Measurements from ENCODE around the gene OXCT1.
"Not testable (repeated sequence)": the region's sequence is repeated elsewhere in the genome, so short reads cannot be mapped to it uniquely, and the experiment has no call there.

The OXCT1 gene

DNA sequence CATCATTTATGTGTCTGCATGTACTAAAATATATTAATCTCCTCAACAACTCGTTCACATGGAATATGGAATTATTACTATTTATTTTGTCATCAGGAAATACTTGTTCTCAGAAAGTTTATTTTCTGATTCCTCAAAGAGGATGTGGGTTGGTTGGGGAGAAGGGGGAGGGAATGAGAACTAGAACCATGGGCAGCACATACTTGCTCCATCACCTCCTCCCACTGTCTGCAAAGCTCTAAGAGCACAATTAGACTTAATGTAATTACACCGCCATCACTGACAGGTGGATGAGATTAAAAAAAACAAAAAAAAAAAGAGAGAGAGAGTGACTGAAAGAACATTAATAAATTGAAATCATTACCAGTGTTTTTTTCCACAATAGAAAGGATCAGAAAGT lies 98.2 kb downstream of the OXCT1 start:
- DNase-seq, result no peak

DNA sequence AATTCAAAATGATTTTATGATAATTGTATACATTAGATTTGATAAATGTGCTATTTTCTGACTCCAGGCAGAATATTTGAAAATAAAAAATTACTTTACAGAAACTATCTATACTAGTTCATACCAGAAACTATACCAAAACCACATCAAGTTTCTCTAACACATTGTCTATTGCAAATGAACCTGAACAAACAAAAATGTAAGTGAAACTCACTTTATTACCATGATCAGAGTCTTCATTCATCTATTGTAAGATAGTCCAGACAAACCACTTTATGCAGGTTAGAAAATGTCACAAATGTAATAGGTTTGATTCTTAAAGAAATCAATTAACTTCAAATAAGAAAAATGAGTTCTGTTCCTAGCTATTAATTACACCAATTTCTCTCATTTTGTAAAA lies 99.4 kb downstream of the OXCT1 start:
- DNase-seq, result no peak

DNA sequence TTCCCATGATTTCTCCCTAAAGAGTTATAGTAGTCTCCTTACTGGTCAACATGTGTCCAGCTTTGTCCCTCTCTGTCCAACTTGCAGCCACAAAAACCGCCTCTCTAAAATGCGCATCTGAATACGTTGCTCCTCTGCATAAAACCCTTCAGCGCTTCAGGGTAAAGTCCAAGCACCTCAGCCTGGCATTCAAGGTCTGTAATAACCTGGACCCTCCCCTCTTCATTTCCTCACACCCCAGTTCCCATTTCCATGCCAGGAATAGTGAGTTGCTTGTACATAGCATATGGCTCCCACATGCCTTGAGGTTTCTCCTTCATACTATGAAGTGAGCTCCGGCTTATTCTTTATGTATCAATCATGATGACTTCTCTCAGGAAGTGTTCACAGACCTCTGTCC lies 101.5 kb downstream of the OXCT1 start:
- no peak for DNase-seq

DNA sequence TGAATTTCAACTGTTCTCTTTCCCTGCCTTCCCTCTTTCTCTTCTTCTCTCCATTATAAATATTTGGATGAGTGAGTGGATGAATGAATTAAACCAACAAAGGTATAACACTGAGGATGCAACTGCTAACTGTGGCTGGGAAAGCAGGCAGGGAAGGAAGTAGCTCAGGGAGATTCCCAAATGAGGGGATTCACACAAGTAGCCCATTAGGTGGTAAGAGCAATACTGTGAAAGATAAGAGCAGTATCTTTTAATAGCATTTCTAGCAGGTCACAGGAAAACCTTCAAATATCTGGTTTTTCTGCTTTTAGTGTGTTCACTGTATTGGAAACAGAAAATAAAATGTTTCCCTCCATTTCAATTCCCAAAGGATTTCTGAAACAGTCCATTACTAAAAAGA lies 105.6 kb downstream of the OXCT1 start:
- no peak for DNase-seq

DNA sequence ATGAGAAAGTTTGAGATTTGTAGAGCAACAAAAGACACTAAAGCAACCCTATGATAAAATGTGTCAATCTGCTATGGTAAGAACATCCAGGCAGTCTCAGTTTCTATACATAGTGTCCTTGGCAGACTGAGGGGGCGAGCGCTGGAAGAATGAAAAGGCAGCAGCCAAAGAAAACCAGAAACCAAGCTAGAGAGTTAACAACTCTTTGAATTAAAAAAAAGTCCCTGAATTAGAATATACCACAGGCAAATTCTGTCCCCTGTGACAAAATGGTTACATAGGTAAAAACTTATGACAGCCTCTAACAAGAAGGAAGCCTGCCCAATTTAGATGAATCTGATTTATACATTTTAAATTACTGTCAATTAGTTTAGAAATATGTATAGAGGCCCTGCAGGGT lies 106.7 kb downstream of the OXCT1 start:
- no peak for DNase-seq

DNA sequence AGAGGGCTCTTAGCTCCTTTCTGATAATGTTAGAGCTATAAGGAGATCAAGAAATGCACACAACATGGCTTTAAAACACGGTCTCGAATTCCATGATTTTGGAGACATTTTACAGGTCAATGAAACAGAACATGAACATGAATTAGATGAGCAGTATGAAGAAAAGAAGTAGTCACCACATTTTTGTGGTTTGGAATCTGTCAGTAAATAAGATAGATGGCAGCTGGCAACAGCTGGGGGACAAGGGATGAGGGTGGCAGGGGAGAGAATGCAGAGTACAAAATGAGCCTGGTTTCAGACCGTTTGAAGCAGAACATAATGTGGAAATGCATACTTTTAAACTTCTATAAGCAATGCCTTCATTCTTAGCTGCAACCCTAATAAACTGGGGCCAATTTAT lies 107.1 kb downstream of the OXCT1 start:
- DNase-seq, result no peak

DNA sequence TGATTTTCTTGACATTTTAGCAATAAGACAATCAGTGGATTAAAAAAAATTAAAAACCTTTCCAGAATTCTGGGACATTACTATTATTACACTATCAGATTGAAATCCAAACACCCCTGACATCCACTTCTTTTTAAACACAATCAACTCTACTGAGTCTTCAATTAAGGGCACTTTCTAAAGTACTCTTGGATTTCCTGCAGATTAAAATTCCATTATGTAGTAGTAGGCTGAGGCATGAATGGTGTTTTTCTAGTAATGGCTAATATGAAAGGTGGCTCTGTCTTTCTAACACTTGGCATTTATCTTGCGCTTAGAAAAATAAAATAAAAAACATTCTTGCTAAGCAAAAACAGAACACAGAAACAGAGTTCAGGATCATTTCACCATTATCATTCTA lies 107.8 kb downstream of the OXCT1 start:
- DNase-seq, result no peak

DNA sequence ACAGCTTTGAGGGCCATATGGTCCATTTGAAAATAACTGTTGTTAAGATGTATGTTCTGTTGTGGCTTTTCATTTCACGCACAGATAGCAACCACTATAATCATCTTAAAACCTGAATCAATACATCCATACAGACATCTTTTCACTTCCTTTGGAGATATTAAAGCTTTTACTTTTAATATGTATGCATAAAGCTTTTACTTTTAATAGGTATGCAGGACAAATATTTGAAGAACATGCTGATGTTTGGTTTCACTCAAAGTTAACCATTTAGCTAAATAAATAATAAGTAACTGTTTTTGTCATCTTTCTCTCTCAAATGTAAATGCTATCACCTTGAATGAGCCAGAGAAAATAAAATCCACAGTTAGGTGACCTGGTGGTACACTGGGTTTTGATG lies 108.6 kb downstream of the OXCT1 start:
- no peak for DNase-seq

DNA sequence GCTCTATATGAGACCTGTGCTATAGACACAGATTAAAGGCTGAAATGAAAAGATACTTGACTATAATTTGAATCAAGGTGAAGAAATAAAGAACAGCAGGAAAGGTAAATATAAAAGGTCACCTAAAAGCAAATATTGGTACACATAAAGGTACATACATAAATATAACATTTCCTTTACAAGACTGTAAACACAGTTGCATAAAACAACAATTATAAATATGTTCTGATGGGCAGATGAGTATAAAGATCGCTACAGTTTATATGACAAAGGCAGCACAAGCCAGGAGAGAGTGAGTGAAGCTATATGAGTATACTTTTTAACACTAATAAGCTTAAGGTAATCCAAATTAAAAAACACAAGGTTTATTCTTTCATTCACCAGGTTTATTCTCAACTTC lies 114.5 kb downstream of the OXCT1 start:
- DNase-seq, result no peak

DNA sequence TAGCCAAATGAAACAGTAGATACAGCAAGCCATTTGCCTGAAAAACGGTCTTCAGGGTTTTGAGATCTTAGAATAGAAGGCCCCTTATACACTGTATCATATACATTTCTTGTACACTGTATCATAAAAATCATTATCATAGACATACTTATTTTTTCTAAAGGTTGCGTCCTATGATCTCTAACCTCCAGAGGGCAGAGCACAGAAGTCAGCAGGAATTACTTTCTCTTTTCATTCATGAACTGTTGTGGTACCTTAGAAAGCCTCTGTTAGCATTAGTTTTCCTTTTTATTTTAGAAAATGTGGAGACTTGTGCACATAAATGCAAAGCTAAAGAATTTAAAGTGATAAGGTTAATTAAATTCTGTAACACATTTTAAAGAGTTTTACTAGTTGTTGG lies 115.4 kb downstream of the OXCT1 start:
- DNase-seq, result no peak

DNA sequence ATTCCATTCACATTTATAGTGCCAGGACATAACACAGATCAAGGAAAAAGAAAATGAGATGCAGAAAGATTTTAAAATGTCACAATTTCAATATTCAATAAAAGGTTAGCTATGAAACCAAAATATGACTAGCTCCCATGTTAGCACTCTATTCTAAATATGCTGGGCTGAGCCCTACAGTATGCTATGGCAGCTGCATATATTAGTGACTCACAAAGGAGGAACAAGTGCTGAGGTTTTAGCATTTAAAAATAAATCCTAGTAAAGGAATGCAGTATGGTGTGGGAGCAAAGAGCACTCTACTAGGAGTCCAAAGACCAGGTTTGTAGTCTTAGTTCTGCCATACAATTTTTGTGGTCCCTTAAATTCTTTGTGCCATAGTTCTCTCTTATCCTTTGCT lies 118.4 kb downstream of the OXCT1 start:
- no peak for DNase-seq

DNA sequence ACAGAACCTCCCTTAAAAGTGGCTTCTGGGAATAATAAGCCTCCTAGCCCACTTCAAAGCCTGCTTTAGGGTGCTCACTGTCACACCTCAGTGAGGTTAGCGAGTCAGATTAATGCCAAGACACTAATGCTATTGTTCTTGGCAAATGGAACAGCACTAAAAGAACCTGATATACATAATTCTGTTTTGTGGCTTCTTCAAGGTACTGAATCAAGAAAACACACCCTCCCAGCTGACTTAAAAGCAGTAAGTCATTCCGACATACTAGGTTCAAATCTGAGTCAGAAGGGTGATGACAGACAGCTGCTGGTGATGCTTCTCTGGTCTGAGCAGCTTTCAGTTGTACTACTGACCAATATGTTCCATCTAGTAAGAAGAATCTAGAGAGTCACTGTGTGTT lies 121.6 kb downstream of the OXCT1 start:
- DNase-seq, result no peak

DNA sequence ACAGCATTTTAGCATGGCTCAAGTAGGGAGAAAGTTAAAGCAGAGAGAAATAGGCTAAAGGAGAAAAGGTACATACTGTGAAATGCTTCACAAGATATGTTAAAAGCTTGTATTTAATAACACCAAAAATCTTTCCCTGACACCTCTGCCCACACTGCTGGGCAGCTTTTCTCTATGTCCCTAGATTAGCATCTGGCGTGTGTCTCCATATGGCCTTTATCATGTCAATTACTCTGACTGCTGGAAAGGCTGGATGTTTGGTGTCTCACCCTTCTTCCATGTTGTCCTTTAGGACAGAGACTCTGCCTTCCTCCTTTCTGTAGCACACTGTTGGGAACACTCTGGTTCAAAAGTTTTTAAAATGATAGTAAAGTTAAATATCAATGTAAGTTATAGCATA lies 122.5 kb downstream of the OXCT1 start:
- DNase-seq, result no peak

DNA sequence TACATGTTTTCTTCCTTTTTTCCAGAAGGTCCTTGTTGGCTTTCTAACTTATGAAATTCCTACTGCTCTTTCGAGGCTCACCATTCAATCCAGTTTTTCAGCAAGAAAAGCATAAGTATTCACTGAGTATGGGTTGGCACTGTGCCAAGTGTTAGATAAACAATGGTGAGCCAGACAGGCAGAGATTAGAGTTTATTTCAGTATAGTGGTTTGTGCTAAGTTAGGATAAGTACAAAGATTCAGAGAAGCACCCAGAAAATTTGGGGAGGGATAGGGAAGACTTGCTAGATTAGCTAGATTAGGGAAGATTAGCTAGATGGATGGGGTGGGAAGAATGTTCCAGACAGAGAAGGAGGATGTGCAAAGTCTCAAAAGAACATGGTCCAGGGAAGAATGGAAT lies 122.9 kb downstream of the OXCT1 start:
- DNase-seq, result no peak

DNA sequence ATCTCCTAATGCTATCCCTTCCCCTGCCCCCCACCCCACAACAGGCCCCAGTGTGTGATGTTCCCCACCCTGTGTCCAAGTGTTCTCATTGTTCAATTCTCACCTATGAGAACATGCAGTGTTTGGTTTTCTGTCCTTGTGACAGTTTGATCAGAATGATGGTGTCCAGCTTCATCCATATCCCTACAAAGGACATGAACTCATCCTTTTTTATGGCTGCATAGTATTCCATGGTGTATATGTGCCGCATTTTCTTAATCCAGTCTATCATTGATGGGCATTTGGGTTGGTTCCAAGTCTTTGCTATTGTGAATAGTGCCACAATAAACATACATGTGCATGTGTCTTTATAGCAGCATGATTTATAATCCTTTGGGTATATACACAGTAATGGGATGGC lies 127.6 kb downstream of the OXCT1 start:
- DNase-seq, result not testable (repeated sequence)

DNA sequence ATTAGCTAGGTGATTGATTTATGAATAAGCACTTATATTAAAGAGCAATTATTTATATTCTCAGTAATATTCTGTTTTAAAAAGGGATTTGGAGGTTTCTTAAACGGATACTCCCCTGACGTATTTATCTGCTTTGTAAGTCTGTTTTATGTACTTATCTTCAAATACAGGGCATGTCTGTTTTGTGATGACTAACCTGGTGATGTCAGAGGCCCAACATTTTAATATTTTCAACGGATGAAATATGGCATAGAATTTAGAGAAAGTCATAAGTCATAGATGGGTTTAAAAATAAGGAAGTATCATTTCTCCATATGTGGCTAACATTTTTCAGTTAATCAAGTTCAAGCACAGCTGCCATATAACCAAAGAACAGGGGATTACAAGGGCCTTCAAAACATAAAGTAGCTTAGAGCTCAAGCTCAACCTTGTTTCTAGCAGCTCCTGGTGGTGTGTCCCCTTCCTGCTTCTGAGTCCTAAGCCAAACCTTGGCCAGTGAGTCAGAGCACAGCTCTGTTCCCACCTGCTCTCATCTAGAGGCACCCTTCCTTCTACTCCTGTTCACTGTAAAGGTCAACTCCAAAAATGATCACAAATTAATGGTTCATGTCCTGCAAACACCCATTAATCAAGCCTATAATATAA lies 131.4 kb downstream of the OXCT1 start:
- no peak for DNase-seq

DNA sequence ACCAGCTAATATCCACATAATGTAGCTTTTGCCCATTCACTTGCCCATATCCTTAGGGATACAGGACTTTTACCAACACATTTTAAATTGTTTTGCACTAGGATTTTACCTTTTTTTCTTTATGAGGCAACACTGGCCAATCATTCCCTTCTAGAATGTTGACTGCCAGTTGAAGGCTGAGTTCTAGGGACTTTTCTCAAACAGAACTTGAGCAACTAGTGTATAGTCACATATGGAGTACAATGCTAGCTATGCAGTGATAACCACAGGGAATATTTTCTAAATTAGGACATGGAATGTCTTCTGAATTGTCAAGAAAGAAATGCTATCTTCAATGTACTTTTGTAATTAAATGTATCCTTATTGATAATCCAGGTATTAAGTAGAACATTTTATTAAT lies 133.6 kb downstream of the OXCT1 start:
- no peak for DNase-seq

DNA sequence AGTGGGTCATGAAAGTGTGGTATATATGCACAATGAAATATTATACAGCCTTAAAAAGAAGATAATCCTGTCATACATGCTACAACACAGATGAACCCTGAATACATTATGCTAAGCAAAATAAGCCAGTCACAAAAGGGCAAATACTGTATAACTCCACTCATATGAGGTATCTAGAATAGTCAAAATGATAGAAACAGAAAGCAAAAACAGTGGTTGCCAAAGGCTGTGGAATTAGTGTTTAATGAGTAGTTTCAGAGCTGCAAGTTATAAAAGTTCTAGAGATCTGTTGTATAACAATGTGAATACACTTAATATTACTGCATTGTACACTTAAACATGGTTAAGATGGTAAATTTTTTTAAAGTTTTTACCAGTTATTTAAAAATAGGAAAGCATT lies 135.0 kb downstream of the OXCT1 start:
- DNase-seq, result no peak

DNA sequence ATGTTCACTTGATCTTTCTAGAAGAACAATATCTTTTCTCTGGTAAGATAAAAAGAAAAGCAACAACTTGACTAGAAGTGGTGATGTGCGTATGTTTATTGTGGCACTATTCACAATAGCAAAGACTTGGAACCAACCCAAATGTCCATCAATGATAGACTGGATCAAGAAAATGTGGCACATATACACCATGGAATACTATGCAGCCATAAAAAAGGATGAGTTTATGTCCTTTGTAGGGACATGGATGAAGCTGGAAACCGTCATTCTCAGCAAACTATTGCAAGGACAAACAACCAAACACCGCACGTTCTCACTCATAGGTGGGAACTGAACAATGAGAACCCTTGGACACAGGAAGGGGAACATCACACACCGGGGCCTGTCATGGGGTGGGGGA lies 140.8 kb downstream of the OXCT1 start:
- DNase-seq, result not testable (repeated sequence)

DNA sequence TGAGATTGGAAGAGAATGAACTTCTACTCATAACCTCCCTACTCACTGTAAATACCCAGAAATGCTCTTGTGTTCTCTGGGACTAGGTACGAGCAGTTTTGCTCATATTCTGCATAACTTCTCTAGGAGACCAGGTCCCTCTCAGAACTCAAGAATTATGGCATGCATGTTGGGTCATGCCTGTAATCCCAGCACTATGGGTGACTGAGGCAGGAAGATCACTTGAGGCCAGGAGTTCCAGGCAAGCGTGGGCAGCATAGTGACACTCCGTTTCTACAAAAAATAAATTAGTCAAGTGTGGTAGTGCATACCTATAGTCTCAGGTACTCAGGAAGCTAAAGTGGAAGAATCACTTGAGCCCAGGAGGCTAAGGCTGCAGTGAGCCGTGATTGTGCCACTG lies 141.9 kb downstream of the OXCT1 start:
- DNase-seq, result no peak

DNA sequence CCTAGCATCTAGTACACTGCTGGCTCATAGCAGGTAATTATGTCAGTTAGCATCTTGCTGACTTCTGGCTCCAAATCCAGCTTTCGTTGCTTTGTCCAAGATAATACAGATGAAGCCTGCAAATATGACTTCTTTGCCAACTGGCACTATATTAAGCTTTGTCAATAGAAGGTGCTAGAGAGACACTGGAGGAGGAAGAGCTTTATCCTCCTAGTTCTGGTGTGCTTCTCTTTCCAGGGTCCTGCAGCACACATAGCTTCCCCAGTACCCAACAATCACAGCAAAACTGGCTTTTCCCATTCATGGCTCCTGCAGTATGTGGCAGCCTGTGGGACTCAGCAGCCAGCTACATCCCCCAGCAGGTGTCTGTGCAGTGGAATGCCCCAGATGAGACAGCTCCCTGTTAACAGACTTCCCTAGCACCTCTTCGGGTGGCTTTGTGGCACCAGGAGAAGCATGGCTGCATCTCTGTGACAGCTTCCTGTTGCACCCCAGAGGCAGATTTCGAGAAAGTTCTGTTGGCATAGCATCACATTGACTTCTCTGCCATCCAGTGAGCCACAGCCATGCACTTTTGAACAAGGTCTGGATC lies 147.8 kb downstream of the OXCT1 start:
- no peak for DNase-seq

DNA sequence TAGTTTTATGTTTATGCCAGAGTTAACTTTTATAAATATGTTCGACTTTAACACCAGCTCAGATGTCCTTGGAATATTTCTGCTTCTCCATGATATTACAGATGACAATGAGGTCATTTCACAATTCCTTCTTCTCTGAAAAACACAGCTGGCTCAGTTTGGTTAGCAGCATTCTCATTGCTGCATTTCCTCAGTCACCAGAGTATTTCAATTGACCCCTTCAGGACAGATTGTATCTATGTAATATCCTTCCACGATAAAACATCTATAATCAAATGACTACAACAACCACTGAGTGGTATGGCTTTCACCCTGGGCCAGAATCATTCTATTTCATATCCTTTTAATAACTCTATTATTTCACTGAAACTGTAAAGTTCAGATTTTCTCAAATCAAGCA lies 148.7 kb downstream of the OXCT1 start:
- DNase-seq, result no peak

DNA sequence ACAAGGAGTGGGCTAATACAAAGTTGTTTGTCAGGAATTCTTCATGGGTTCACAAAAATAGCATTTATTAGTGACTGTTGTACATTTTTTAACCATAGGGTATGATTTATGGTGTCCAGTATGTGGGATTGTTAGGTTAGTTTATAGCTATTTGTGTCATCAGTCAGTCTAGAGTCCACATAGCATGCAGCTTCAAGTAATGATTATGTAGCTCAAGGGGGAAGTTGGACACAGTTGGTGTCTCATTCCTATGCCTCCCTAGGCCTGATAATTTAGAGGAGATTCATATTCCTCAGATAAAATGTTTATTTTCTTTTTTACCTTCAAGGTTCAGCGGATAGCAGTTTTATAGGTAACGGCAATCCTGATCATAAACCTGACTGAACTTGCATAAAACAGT lies 153.8 kb downstream of the OXCT1 start:
- DNase-seq, result no peak

DNA sequence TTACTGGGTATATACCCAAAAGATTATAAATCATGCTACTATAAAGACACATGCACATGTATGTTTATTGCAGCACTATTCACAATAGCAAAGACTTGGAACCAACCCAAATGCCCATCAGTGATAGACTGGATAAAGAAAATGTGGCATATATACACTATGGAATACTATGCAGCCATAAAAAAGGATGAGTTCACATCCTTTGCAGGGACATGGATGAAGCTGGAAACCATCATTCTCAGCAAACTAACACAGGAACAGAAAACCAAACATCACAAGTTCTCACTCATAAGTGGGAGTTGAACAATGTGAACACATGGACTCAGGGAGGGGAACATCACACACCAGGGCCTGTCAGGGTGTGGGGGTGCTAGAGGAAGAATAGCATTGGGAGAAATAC lies 155.8 kb downstream of the OXCT1 start:
- not testable (repeated sequence) for DNase-seq

DNA sequence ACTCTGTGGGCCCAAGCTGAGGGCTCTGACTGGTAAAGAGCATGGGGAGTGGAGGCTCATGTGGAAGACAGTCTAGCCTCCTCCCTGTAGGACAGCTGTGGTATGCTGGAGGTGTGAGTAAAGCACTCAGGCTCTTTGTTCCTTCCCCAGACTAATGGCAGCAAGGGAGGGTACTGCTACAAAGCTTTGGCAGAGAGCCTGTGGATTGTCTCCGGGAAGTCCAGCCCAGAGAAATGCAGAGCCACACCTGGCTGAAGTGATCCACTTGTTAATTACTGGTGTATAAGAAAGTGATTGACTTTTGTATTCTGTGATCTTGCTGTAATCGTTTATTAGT lies 161.7 kb downstream of the OXCT1 start:
- no peak for DNase-seq

All from NCI-H1930 (cell line).